ENCODE results near the gene CHRM5.
"Not testable (repeated sequence)": the region's sequence is repeated elsewhere in the genome, so short reads cannot be mapped to it uniquely, and the experiment has no call there.

The CHRM5 gene

DNA sequence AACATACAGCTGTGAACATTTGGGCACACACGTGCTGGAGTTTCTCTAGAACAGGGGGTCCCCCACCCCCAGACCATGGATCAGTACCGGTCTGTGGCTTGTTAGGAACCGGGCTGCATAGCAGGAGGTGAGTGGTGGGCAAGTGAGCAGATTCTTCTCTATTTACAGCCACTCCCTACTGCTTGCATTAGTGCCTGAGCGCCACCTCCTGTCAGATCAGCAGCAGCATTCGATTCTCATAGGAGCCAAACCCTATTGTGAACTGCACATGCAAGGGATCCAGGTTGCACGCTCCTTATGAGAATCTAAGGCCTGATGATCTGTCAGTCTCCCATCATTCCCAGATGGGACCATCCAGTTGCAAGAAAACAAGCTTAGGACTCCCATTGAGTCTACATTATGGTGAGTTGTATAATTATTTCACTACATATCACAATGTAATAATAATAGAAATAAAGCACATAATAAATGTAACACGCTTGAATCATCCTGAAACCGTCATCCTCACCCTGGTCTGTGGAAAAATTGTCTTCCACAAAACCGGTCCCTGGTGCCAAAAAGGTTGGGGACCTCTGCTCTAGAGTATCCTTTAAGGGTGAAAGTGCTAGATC is 25.8 kb downstream of the CHRM5 start:
- peak in 1 of 5 experiments; percentile 28 for DNase-seq

DNA sequence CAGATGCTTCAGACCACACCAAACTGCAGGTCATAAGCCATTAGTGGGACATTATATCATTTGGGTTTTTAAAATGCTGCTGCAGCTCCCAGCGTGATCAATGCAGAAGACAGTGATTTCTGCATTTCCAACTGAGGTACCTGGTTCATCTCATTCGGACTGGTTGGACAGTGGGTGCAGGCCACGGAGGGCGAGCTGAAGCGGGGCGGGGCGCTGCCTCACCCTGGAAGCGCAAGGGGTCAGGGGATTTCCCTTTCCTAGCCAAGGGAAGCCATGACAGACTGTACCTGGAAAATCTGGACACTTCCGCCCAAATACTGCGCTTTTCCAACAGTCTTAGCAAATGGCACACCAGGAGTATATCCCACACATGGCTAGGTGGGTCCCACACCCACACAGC is 27.4 kb downstream of the CHRM5 start:
- DNase-seq: not testable (repeated sequence)

DNA sequence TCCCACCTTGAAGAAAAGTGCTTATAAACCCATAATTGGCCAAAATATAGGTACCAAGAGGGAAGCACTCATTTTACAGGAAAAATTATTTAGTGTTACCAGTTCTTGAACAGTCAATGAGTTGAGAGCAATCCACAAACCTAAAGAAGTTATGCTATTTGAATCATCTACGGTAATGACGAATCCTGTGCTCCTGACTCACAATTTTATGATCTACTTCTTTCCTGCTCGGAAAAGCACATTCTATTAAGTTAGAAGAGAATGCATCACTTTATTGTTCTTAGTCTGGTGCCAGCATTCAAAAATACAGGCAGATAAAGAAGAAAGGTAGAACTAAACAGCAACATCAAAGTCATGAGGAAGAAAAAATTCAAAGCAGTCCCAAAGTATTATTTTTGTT is 33.2 kb downstream of the CHRM5 start:
- DNase-seq: no peak

- no peak for DNase-seq
Measured at GRCh38 chr15:34006381-34006780, 38.1 kb downstream of the CHRM5 start.

GRCh38 chr15:34009656-34010055 is 41.4 kb downstream of the CHRM5 start:
- DNase-seq: no peak

GRCh38 chr15:34010921-34011320 is 42.6 kb downstream of the CHRM5 start:
- no peak for DNase-seq

- no peak for DNase-seq
Measured at GRCh38 chr15:34011481-34011880, 43.2 kb downstream of the CHRM5 start.

DNA sequence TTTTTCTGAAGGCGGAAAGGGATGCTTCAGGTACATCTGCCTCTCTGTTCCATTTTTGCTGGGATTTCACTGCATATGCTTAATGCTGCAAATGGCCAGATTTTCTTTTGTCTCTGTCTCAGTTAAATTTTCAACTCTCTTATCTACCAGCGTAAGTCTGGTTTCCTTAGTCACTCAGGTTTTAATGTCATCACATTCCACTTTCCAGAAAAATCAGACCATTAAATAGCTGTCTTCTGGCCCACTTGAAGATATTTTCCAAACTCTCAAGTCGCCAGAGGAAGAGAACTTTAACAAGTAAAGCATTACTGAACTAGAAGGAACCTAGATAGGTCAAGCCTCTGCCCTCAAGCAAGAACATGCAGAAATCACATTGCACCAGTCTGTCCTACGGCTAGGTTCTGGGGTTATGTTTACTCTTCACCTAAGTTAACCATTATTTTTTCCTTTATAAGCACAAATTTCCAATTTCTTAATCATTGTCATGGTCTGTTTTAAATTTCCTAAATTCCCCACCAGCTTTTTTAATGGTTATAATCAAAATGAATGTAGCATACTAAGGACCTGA is 44.2 kb downstream of the CHRM5 start:
- DNase-seq: no peak

DNA sequence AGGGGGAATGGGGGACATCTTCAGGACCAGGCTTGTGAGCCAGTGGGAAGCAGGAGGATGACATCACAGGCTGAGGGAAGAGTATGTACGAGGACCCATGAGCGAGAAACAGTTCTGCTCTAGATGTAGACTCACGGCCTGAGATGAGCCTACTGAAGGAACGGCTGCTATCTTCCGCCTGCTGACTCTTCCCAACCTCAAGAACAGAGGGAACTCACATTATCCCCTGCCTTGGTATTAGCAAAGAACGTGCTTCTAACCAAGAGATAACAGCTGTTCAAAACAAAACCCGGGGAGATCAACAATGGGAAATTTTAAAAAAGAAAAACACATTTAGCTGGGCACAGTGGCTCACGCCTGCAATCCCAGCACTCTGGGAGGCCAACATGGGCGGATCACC is 45.4 kb downstream of the CHRM5 start:
- DNase-seq: no peak

GRCh38 chr15:34014556-34014955 is 46.3 kb downstream of the CHRM5 start:
- DNase-seq: no peak

DNA sequence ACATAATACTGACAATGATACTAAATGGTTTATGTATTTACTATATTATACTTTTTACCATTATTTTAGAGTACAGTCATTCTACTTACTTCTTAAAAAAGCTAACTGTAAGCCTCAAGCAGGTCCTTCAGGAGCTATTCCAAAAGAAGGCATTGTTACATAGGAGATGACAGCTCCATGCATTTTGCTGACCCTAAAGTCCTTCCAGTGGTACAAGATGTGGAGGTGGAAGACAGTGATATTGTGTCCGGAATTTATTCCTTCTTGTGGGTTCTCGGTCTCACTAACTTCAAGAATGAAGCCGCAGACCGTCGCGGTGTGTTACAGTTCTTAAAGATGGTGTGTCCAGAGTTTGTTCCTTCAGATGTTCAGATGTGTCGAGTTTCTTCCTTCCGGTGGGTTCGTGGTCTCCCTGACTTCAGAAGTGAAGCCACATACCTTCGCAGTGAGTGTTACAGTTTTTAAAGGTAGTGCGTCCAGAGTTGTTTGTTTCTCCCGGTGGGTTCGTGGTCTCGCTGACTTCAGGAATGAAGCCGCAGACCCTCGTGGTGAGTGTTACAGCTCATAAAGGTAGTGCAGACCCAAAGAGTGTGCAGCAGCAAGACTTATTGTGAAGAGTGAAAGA is 49.8 kb downstream of the CHRM5 start:
- DNase-seq: peak in 2 of 5 experiments; percentile 71 to 89

GRCh38 chr15:34018738-34019137 is 50.4 kb downstream of the CHRM5 start:
- not testable (repeated sequence) for DNase-seq

- no peak for DNase-seq
Measured at GRCh38 chr15:34019369-34019990, 51.2 kb downstream of the CHRM5 start.

DNA sequence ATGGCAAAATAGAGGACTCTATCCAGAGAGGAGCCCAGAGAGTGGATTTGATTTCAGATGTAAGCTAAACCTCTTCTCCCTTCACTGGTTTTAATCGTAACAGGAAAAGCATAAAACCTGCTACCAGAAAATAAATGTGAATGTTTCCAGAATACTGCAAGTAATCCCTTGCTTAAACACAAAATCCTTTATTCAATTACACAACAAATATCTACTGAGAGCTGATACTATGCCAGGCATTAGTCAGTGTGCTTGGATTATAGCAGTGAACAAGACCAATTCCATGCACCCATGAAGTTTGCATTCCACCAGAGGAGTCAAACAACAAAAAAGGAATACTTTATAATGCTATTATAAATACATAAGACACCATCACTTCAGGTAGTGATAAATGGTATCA is 55.6 kb downstream of the CHRM5 start:
- DNase-seq: no peak

GRCh38 chr15:34025252-34025651 is 57.0 kb downstream of the CHRM5 start:
- no peak for DNase-seq

GRCh38 chr15:34027606-34028005 is 59.3 kb downstream of the CHRM5 start:
- DNase-seq: no peak

DNA sequence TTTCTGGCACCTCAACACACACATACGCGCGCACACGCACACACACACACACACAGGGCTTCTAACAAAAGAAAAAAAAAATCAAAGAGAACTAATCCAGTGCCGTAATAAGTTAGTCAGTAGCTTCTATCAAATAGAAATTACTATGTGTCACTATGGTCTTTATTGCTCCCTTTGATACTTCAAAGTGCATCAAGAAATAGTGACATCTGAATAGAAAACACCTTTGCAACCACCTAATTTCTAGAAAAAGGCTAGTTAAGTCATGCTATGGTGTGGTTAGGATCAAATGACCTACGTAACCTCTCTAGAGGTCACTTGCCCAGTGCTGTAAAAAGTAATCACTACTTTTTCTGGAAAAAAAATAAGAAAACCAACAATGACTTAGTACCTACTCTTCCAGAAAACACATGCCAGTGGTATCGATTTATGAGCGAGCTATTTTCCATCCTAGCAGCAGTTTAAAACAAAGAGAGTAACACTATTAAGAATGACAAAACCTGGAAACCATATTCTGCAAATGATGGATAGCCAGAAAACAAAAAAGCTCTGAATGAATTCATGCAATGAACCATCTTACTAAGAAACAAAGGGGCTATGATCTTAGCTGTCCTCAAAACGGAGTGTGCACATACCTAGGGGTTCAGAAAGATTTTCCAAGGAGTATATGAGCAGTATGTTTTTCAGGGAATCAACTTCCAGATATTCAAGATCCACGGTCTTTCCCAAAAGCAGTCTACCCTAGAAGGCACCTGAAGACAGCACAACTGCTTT is 63.9 kb downstream of the CHRM5 start:
- no peak for DNase-seq

DNA sequence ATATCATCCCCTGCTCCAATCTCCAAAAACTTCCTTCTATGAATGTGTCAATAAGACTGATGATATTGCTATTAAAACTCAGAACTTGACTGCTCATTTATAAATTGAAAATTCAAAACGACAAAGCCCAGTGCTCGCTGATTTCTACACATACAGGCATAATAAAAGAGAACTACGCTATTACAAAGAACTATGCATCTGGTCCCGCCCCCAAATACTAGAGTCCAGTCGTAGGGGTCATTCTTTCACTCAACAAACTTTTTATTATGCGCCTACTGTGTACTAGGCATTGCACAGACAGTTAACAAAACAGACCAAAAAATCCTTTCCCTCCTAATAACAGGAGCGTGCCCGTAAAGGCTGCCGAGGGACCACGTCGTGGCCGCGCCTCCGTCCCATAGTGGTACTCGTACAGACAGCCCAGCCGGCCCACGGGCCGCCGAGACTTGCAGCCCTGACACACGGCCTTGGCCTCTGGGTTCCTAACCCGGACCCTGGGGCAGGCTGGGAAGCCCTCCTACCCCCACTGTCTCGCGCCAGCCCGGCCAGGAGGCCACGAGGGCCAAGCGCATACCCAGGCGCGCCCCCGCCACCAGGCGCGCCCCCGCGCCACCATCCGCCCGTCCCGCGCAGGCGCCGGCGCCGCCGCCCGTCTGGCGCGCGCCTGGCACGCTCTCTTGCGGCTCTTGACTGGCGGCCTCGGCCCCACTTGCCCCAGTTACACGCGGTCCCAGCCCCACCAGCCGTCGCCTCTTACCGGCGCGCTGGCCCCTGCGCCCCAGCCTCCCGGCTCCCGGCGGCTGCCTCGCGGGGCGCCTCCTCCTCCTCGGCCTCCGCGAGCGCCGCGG is 70.0 kb downstream of the CHRM5 start:
- DNase-seq: peak; percentile 36 to 91 (median 57)

GRCh38 chr15:34038871-34039789 is 70.8 kb downstream of the CHRM5 start, which contains the start of gene AVEN:
AVEN (minus strand) TSS chr15:34039204; CDS start chr15:34039046, 158 bp downstream.
- peak; percentile 26 to 85 (median 45) for DNase-seq

DNA sequence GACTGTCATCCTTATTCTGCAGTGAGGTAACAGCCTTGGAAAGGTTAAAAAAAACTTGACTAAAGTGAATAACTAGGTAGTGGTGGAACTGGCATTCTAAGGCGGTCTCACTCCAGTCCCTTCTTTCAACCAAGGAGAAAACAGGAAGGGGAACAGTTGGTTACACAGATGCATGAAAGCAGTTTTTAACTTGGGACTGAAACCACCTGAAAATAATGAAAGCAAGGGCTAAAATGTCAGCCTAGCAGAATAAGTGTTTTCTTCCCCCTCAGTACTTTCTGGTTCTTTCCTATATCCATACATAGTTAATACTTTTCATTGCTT is 71.5 kb downstream of the CHRM5 start:
- no peak for DNase-seq

DNA sequence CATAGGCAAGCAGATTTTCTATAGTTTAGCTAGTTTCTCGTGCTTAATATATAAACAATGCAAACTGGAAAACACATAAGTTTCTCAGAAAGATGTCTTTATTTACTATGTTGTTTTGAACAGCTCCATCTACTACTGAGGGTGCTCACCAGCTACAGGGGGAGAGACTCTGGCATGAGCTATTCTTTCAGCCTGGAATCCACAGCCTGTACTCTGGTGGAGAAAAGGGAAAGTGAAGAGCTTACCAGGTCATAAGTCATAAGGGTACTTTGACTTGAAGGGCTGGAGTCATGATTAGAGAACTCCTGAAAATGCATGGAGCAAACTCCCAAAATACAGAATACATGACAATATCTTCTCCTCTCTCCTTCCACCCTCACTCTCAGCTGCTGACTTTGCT is 75.1 kb downstream of the CHRM5 start:
- no peak for DNase-seq
